A673 (cell line): ENCODE measurements around the gene LRP1.

Experiments used
- EZH2 ChIP-seq: fragments of 200-600 bp; sonication (generic); IDR thresholded peaks from 2 replicates; pipeline ENCODE4 v1.6.1; 2017; ENCODE audit warnings: borderline replicate concordance, low read depth, mild to moderate bottlenecking, mixed read lengths, antibody characterized with exemption, low read length; ENCODE audit not compliant: poor library complexity, severe bottlenecking
- TF ChIP-seq, protein P1 (sequence below): fragments of 300-800, 200-600 bp; sonication (generic); conservative IDR thresholded peaks from 2 replicates; pipeline ENCODE4 v1.5.1; 2017; ENCODE audit warnings: low read depth, mild to moderate bottlenecking, antibody characterized with exemption, low read length, moderate library complexity, mixed read lengths

DNA sequence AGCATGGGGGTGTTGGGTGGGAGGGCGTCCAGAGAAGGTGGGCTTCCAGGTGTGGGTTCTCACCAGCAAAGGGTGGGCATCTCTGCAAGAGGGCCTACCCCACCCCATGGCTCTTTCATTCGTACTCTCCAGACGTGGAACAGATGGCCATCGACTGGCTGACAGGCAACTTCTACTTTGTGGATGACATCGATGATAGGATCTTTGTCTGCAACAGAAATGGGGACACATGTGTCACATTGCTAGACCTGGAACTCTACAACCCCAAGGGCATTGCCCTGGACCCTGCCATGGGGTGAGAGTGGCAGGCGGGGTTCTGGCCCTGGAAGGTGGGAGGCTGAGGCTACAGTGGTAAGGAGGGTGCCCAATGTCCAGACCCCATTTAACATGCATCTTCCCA is 25.8 kb downstream of the LRP1 start:
- TF ChIP-seq, protein P1, sequence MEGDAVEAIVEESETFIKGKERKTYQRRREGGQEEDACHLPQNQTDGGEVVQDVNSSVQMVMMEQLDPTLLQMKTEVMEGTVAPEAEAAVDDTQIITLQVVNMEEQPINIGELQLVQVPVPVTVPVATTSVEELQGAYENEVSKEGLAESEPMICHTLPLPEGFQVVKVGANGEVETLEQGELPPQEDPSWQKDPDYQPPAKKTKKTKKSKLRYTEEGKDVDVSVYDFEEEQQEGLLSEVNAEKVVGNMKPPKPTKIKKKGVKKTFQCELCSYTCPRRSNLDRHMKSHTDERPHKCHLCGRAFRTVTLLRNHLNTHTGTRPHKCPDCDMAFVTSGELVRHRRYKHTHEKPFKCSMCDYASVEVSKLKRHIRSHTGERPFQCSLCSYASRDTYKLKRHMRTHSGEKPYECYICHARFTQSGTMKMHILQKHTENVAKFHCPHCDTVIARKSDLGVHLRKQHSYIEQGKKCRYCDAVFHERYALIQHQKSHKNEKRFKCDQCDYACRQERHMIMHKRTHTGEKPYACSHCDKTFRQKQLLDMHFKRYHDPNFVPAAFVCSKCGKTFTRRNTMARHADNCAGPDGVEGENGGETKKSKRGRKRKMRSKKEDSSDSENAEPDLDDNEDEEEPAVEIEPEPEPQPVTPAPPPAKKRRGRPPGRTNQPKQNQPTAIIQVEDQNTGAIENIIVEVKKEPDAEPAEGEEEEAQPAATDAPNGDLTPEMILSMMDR, result no peak
- TF ChIP-seq EZH2, result no peak
